Measurements from ENCODE around the gene BICDL2.

DNA sequence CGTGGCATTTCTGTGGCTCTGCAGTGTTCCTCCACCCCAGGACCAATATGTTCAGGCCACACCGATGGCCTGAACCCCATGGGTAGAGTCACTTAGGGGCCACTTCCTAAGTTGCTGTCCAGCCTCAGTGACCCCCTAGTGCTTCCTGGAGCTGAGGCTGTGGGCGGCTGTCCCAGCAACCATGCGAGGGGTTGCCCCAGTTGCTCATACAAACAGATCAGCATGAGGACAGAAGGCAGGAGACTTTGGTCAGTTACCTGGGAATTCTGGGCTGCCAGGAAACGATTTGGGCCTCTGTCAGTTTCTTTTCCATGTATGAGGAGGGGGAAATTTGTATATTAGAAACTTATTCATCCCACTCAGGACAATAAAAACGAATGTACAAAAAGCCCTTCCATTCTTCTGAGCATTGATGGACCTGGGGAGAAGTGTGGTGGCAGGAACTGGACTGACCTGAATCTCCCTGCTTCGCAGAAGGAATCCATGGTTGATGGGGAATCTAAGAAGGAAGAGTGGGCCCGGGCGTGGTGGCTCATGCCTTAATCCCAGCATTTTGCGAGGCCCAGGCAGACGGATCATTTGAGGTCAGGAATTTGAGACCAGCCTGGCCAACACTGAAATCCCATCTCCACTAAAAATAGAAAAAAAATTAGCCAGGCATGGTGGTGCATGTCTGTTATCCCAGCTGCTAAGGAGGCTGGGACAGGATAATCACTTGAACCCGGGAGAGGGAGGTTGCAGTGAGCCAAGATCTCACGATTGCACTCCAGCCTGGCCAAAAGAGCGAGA lies 23.8 kb upstream of the BICDL2 start:
- TF ChIP-seq CSDC2 (CRISPR knock-in tag; IDR thresholded peaks at IDR 0.05) (no peak), RARB (CRISPR knock-in tag; IDR thresholded peaks at IDR 0.05) (no peak), GLIS3 (CRISPR knock-in tag; IDR thresholded peaks at IDR 0.05) (no peak), ZFP3 (CRISPR knock-in tag; IDR thresholded peaks at IDR 0.05) (no peak), TOX (CRISPR knock-in tag; IDR thresholded peaks at IDR 0.05; ENCODE audit: borderline replicate concordance) (no peak), SNAI2 (CRISPR knock-in tag; IDR thresholded peaks at IDR 0.05) (no peak), ZNF565 (CRISPR knock-in tag; conservative IDR thresholded peaks at IDR 0.05; ENCODE audit: low read depth) (no peak), OSR1 (CRISPR knock-in tag; IDR thresholded peaks at IDR 0.05) (no peak)
- TF ChIP-seq, protein P1, sequence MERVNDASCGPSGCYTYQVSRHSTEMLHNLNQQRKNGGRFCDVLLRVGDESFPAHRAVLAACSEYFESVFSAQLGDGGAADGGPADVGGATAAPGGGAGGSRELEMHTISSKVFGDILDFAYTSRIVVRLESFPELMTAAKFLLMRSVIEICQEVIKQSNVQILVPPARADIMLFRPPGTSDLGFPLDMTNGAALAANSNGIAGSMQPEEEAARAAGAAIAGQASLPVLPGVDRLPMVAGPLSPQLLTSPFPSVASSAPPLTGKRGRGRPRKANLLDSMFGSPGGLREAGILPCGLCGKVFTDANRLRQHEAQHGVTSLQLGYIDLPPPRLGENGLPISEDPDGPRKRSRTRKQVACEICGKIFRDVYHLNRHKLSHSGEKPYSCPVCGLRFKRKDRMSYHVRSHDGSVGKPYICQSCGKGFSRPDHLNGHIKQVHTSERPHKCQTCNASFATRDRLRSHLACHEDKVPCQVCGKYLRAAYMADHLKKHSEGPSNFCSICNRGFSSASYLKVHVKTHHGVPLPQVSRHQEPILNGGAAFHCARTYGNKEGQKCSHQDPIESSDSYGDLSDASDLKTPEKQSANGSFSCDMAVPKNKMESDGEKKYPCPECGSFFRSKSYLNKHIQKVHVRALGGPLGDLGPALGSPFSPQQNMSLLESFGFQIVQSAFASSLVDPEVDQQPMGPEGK (CRISPR knock-in tag; IDR thresholded peaks at IDR 0.05; ENCODE audit: borderline replicate concordance): no peak

All from SK-N-SH treated with all-trans-retinoic acid at 6 μM for 48 hours (cell line).